ENCODE measurements around the gene CYP26A1. TPM values are rescaled to one million over a fixed set of nuclear protein-coding genes. Genes with fewer than 3 reads are reported as not detected.

CYP26A1 gene
- total RNA-seq, 1 experiment from 2014 or later: not detected

- ChIA-PET CTCF (no interaction called here), POLR2A (ENCODE audit: low non-redundant PET) (no interaction called here)
- intact Hi-C loops (cut with micrococcal nuclease; ENCODE audit: unreplicated experiment): no loop called here
- TF ChIP-seq CTCF (conservative IDR thresholded peaks at IDR 0.05; ENCODE audit: low read depth, low read length): no peak
- TF ChIP-seq EZH2 (IDR thresholded peaks at IDR 0.05; ENCODE audit: borderline replicate concordance, low read depth, low read length, poor library complexity, severe bottlenecking): no peak
- no TSS peak for BruUV-seq (replicated peaks)
- H3K9me3 ChIP-seq (ENCODE audit: low read depth, low read length, poor library complexity, severe bottlenecking): no peaks in the 10 kb centered on the region
- peaks cover 9% of the 10 kb centered on the region for H3K27me3 ChIP-seq (replicated peaks; ENCODE audit: insufficient read depth, low read depth, low read length, poor library complexity)
- no peak for DNase-seq (ENCODE audit: low spot score)
- H3K4me3 ChIP-seq (ENCODE audit: low read depth, low read length, poor library complexity, severe bottlenecking): no peak within 1 kb of the TSS
- H3K27ac ChIP-seq (ENCODE audit: low read depth, low read length, poor library complexity, severe bottlenecking): no peak within 1 kb of the TSS
- H3K36me3 ChIP-seq (ENCODE audit: insufficient read depth, low read length, poor library complexity, severe bottlenecking): no peaks in the 10 kb centered on the region
- no peaks in the 10 kb centered on the region for H3K4me1 ChIP-seq (ENCODE audit: insufficient read depth, low read length, poor library complexity, severe bottlenecking)
Observed at GRCh38 chr10:93059975-93060886, 13.5 kb upstream of the CYP26A1 start, which contains the start of gene CYP26C1. TSS of gene CYP26C1 (plus strand) at chr10:93060798. CDS start at chr10:93061264, 466 bp downstream.

GRCh38 chr10:93060887-93061593 is 12.7 kb upstream of the CYP26A1 start:
- TF ChIP-seq EZH2 (IDR thresholded peaks at IDR 0.05; ENCODE audit: borderline replicate concordance, low read depth, low read length, poor library complexity, severe bottlenecking): no peak
- TF ChIP-seq CTCF (conservative IDR thresholded peaks at IDR 0.05; ENCODE audit: low read depth, low read length): no peak
- Histone ChIP-seq H3K27me3 (replicated peaks; ENCODE audit: insufficient read depth, low read depth, low read length, poor library complexity) (peaks cover 17% of the 10 kb centered on the region), H3K9me3 (ENCODE audit: low read depth, low read length, poor library complexity, severe bottlenecking) (no peaks in the 10 kb centered on the region), H3K4me1 (ENCODE audit: insufficient read depth, low read length, poor library complexity, severe bottlenecking) (no peaks in the 10 kb centered on the region), H3K4me3 (ENCODE audit: low read depth, low read length, poor library complexity, severe bottlenecking) (no peak overlapping the region), H3K27ac (ENCODE audit: low read depth, low read length, poor library complexity, severe bottlenecking) (no peak overlapping the region), H3K36me3 (ENCODE audit: insufficient read depth, low read length, poor library complexity, severe bottlenecking) (no peaks in the 10 kb centered on the region)
- intact Hi-C loops (cut with micrococcal nuclease; ENCODE audit: unreplicated experiment): no loop called here
- DNase-seq (ENCODE audit: low spot score): no peak
- no TSS peak for BruUV-seq (replicated peaks)
- ChIA-PET CTCF (no interaction called here), POLR2A (ENCODE audit: low non-redundant PET) (interaction anchor here (0.6 kb wide), 1 partner anchor 52 kb away, joined by 4 read pairs; no protein-coding TSS in a partner anchor)

GRCh38 chr10:93061594-93062513 is 11.8 kb upstream of the CYP26A1 start:
- Histone ChIP-seq H3K27me3 (replicated peaks; ENCODE audit: insufficient read depth, low read depth, low read length, poor library complexity) (peaks cover 25% of the 10 kb centered on the region), H3K36me3 (ENCODE audit: insufficient read depth, low read length, poor library complexity, severe bottlenecking) (no peaks in the 10 kb centered on the region), H3K27ac (ENCODE audit: low read depth, low read length, poor library complexity, severe bottlenecking) (no peak overlapping the region), H3K9me3 (ENCODE audit: low read depth, low read length, poor library complexity, severe bottlenecking) (no peaks in the 10 kb centered on the region), H3K4me3 (ENCODE audit: low read depth, low read length, poor library complexity, severe bottlenecking) (peak overlapping the region; percentile 15), H3K4me1 (ENCODE audit: insufficient read depth, low read length, poor library complexity, severe bottlenecking) (no peaks in the 10 kb centered on the region)
- DNase-seq (ENCODE audit: low spot score): no peak
- ChIA-PET CTCF (no interaction called here), POLR2A (ENCODE audit: low non-redundant PET) (interaction anchor here (0.6 kb wide), 1 partner anchor 53 kb away, joined by 4 read pairs; no protein-coding TSS in a partner anchor)
- intact Hi-C loops (cut with micrococcal nuclease; ENCODE audit: unreplicated experiment): no loop called here
- BruUV-seq (replicated peaks): no TSS peak
- no peak for TF ChIP-seq CTCF (conservative IDR thresholded peaks at IDR 0.05; ENCODE audit: low read depth, low read length)
- TF ChIP-seq EZH2 (IDR thresholded peaks at IDR 0.05; ENCODE audit: borderline replicate concordance, low read depth, low read length, poor library complexity, severe bottlenecking): no peak
